SJSA1 (cell line): Measurements from ENCODE around the gene KIRREL3. TPM values are rescaled to one million over a fixed set of nuclear protein-coding genes. Genes with fewer than 3 reads are reported as not detected.

Source experiments
- DNase-seq, 2 experiments: peaks; one replicate each; pipeline ENCODE4 v3.0.0-alpha.2; 2015 to 2020; ENCODE audit warnings: low spot score in 2 of 2, low read depth in 1 of 2
- H3K27ac ChIP-seq: fragments of 250-450 bp; sonication (Bioruptor Pico); 2 replicates; pipeline ENCODE4 v1.5.1; 2020; ENCODE audit warnings: mild to moderate bottlenecking, moderate library complexity
- H3K27me3 ChIP-seq: fragments of 250-450 bp; sonication (Bioruptor Pico); replicated peaks from 2 replicates; pipeline ENCODE4 v1.5.1; 2020; ENCODE audit warnings: mild to moderate bottlenecking, moderate library complexity
- H3K36me3 ChIP-seq: fragments of 250-450 bp; sonication (Bioruptor Pico); 2 replicates; pipeline ENCODE4 v1.5.1; 2020; ENCODE audit warnings: mild to moderate bottlenecking
- H3K4me1 ChIP-seq: fragments of 250-450 bp; sonication (Bioruptor Pico); replicated peaks from 2 replicates; pipeline ENCODE4 v1.6.1; 2021; ENCODE audit warnings: mild to moderate bottlenecking
- H3K4me3 ChIP-seq: fragments of 250-450 bp; sonication (Bioruptor Pico); 2 replicates; pipeline ENCODE4 v1.5.1; 2020; ENCODE audit warnings: mild to moderate bottlenecking
- H3K9me3 ChIP-seq: fragments of 250-450 bp; sonication (Bioruptor Pico); replicated peaks from 2 replicates; pipeline ENCODE4 v1.5.1; 2020; ENCODE audit warnings: mild to moderate bottlenecking
- total RNA-seq: library from RNA; depleted of rRNA; stranded (reverse); fragments of >200 nt; shearing (Covaris generic); gene quantifications from 2 replicates; pipeline ENCODE4 v1.2.3, GENCODE V29; 2014

KIRREL3 gene
- total RNA-seq, 1 experiment from 2014 or later: 5.3 TPM

DNA sequence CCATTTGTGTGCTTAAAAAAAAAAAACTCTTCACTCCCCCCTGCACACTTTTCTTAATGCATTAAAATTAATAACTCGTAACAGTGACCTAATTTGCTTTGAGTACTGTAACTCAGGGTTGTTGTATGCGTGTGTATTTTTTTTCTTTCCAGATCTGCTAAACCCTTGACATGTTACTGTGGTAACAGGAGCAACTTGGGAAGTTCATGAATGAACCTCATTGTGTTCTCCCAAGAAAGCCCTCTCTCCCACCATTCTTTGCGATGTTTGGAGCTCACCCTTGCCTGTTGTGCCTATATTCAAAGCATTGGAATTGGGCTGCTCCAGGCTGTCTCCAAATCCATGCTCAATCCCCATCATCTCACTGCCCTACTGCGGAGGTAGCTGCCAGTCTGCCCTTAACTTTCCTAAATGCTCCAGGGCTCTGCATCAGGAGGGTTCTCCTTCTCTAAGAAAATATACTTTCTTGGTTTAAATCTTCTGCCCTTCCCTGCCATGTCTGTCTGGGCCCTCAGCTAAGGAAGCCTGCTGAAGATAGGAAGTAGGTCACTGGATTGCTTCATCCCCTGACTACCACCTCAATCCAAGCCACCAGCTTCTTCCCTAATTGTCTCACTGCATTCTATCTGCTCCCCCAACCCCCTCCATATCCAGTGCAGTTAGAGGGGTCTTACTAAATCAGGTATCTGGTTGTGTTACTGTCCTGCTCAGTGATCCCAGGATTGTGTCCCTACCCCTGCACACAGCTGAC lies 70.3 kb downstream of the KIRREL3 start:
- Histone ChIP-seq H3K36me3 (no peaks in the 10 kb centered on the region), H3K4me1 (no peaks in the 10 kb centered on the region), H3K9me3 (no peaks in the 10 kb centered on the region), H3K27me3 (no peaks in the 10 kb centered on the region), H3K4me3 (no peak overlapping the region), H3K27ac (no peak overlapping the region)
- DNase-seq: no peak

- Histone ChIP-seq H3K4me3 (no peak overlapping the region), H3K9me3 (no peaks in the 10 kb centered on the region), H3K27ac (no peak overlapping the region), H3K4me1 (no peaks in the 10 kb centered on the region), H3K36me3 (no peaks in the 10 kb centered on the region), H3K27me3 (no peaks in the 10 kb centered on the region)
- DNase-seq: no peak
Measured at GRCh38 chr11:126929179-126930061, 71.2 kb downstream of the KIRREL3 start.

DNA sequence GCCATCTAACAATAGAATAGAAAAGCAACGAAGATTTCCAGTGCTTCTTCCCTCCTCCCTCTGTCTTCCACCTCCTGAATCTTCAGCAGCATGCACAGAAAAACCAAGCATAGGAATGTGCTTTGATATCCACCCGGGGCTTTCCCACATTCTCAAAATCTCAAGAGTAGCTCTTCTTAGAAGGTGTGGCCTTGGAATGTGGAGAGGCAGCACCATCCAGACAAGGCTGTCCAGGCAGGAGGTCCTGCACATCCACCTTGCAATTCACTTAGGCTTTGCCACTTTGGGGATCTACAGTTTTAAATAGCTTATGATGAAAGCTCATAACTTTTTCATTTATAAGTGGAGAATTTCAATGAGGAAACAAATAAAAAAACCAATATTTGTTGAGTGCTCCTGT lies 72.9 kb downstream of the KIRREL3 start:
- no peak overlapping the region for H3K27ac ChIP-seq
- H3K36me3 ChIP-seq: no peaks in the 10 kb centered on the region
- no peak for DNase-seq
- H3K9me3 ChIP-seq: no peaks in the 10 kb centered on the region
- no peaks in the 10 kb centered on the region for H3K4me1 ChIP-seq
- H3K27me3 ChIP-seq: no peaks in the 10 kb centered on the region
- H3K4me3 ChIP-seq: no peak overlapping the region

- no peak for DNase-seq
- no peak overlapping the region for H3K4me3 ChIP-seq
- H3K27me3 ChIP-seq: no peaks in the 10 kb centered on the region
- no peaks in the 10 kb centered on the region for H3K4me1 ChIP-seq
- no peak overlapping the region for H3K27ac ChIP-seq
- no peaks in the 10 kb centered on the region for H3K36me3 ChIP-seq
- no peaks in the 10 kb centered on the region for H3K9me3 ChIP-seq
Measured at GRCh38 chr11:126926376-126926791, 74.2 kb downstream of the KIRREL3 start.

DNA sequence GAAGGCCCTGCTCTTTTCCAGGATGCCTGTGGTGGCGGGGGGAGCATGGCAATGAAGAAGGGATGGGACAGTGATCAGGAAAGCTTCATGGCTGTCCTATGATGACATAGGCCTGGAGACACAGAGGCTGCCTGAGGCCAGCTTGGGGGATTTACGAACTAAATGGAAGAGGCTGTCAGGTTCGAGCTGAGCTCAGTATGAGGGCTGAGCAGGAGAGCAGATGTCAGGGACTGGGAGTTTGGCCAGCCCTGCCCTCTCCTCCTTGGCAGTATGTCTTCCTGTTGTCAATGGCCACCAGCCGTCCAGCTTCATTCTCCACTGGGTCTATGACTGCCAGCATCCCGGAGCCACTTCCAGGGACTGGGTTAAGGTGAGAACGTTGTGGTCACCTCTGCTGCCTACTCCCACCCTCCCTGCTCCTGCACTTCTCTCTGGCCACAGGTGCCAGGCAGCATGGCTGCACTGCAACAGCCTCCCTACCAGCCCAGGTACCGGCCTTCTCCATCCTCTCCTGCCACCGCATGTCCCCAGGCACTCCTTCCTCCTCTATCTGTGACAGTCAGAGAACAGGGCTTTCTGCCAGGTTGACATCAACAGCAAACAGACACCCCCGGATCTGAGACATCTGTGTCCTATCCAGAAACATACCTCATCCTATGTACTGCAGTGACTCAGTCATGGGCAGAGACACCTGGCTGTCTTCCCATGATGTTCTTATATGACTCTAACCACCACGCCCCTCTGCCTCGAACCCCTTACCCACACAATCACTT lies 75.1 kb downstream of the KIRREL3 start:
- no peak for DNase-seq
- no peak overlapping the region for H3K27ac ChIP-seq
- H3K9me3 ChIP-seq: no peaks in the 10 kb centered on the region
- H3K4me1 ChIP-seq: no peaks in the 10 kb centered on the region
- no peaks in the 10 kb centered on the region for H3K36me3 ChIP-seq
- H3K4me3 ChIP-seq: no peak overlapping the region
- H3K27me3 ChIP-seq: no peaks in the 10 kb centered on the region

DNA sequence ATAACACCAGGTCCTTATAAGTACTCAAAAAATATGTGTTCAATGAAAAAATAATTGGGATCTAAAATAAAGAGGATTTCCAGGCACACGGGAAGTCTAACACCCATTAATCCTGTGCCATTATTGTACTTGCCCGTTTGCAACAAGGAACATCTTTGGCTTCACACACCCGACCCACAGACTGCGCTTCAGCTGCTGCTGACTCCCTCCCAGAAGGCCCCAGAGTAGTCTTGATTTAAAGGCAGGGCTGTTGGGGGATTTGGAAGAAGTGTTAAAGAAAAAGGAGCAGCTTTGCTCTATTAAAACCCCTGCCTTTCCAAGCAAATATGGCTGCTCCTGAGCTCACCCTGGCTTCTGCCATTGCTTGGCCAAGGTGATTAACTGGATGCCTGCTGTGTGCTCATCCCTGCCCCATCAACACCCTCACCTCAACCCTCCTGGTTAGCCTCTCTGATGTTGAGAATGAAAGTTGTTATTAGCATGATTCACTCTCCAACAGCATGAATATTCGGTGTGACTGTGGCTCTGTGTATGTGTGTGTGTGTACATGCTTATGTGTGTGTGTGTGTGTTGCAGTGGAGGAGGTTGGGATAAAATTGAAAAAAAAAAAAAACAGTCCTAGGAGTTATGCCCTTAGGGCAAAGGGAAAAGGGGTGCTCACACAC lies 76.1 kb downstream of the KIRREL3 start:
- Histone ChIP-seq H3K4me3 (no peak overlapping the region), H3K27ac (no peak overlapping the region), H3K4me1 (no peaks in the 10 kb centered on the region), H3K36me3 (no peaks in the 10 kb centered on the region), H3K9me3 (no peaks in the 10 kb centered on the region), H3K27me3 (no peaks in the 10 kb centered on the region)
- DNase-seq: no peak

DNA sequence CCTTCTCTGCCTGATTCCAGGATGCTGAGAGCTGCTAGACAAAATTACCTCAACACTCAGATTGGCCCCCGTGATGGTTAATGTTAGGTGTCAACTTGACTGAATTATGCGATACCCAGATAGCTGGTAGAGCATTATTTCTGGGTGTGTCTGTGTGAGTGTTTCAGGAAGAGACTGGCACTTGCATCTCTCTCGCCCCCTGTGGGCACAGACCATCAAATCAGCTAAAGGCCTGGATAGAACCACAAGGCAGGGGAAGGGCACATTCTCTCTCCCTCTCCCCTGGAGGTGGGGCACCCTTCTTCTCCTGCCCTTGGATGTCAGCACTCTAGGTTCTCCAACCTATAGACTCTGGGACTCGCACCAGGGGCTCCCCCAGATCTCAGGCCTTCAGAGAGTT lies 79.7 kb downstream of the KIRREL3 start:
- H3K27me3 ChIP-seq: no peaks in the 10 kb centered on the region

GRCh38 chr11:126919147-126919823 lies 81.3 kb downstream of the KIRREL3 start:
- Histone ChIP-seq H3K4me3 (no peak overlapping the region), H3K36me3 (no peaks in the 10 kb centered on the region), H3K27me3 (no peaks in the 10 kb centered on the region), H3K9me3 (no peaks in the 10 kb centered on the region), H3K4me1 (peaks cover 15% of the 10 kb centered on the region), H3K27ac (no peak overlapping the region)
- DNase-seq: no peak

More for the DNA sequence above, 79.7 kb downstream of the KIRREL3 start:
- Histone ChIP-seq H3K4me3 (no peak overlapping the region), H3K27ac (no peak overlapping the region), H3K36me3 (no peaks in the 10 kb centered on the region), H3K4me1 (peaks cover 15% of the 10 kb centered on the region), H3K9me3 (no peaks in the 10 kb centered on the region)
- DNase-seq: no peak

DNA sequence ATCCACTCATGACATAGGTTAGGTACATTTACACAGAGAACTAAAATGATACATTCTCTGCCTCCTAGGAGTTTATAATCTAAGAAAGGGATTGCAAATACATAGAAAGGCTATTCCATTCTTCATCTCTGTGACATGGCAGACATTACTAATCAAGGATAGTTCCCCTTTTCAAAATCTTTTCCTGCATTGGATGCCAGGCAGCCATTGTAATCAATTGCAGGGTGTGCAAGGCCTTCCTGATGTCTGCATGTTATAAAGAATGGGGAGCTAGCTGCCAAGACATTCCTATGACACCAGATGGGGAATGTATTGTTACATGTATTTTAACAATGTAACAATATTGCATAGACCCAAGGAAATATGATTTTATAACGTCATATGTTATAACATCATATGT lies 82.0 kb downstream of the KIRREL3 start:
- H3K27ac ChIP-seq: peak overlapping the region; percentile 94
- H3K4me3 ChIP-seq: no peak overlapping the region
- peaks cover 15% of the 10 kb centered on the region for H3K4me1 ChIP-seq
- no peaks in the 10 kb centered on the region for H3K36me3 ChIP-seq
- no peaks in the 10 kb centered on the region for H3K9me3 ChIP-seq
- peak in 1 of 2 experiments; percentile 2 for DNase-seq
- H3K27me3 ChIP-seq: no peaks in the 10 kb centered on the region

DNA sequence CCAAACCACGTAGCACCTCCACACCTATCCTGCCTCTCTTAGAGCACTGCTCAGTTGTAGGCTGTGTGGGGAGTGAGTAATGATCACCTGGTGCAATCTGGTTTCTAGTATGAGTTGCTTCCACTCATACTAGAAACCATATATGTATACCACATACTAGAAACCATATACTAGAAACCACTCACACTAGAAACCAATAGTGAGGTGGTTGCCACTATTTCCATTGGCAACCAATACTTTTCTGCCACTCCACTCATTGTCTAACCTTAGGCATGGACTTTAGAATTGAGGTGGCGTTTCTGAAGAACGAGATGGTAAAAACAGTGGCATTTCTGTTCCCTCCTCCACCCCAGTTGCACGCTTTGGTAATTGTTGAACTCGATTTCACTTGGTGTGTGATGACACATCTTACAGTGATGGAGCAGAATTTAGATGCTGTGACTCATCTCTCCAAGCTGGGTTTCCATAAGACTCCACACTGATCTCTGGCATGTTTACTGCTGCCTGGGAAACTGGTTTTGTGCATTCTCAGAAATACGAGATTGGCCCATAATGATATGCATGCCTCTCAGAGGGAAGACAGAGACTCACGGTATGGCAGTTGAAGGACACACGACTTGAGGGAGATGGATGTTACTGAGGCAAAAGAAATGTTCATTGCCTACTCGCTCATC lies 82.9 kb downstream of the KIRREL3 start:
- peak; percentile 66 to 82 for DNase-seq
- peak overlapping the region; percentile 94 for H3K27ac ChIP-seq
- no peaks in the 10 kb centered on the region for H3K27me3 ChIP-seq
- peaks cover 15% of the 10 kb centered on the region for H3K4me1 ChIP-seq
- H3K9me3 ChIP-seq: no peaks in the 10 kb centered on the region
- H3K36me3 ChIP-seq: no peaks in the 10 kb centered on the region
- H3K4me3 ChIP-seq: no peak overlapping the region

GRCh38 chr11:126915430-126915829 lies 85.1 kb downstream of the KIRREL3 start:
- Histone ChIP-seq H3K4me1 (peaks cover 15% of the 10 kb centered on the region), H3K9me3 (no peaks in the 10 kb centered on the region), H3K36me3 (no peaks in the 10 kb centered on the region), H3K27me3 (no peaks in the 10 kb centered on the region), H3K27ac (no peak overlapping the region), H3K4me3 (no peak overlapping the region)
- no peak for DNase-seq

- no peak for DNase-seq
- H3K36me3 ChIP-seq: no peaks in the 10 kb centered on the region
- no peak overlapping the region for H3K27ac ChIP-seq
- no peak overlapping the region for H3K4me3 ChIP-seq
- no peaks in the 10 kb centered on the region for H3K27me3 ChIP-seq
- H3K4me1 ChIP-seq: peaks cover 15% of the 10 kb centered on the region
- H3K9me3 ChIP-seq: no peaks in the 10 kb centered on the region
Measured at GRCh38 chr11:126914941-126915340, 85.6 kb downstream of the KIRREL3 start.
